B cell (primary cell): ENCODE data around the gene UBXN6. TPM values are rescaled to one million over a fixed set of nuclear protein-coding genes. Genes with fewer than 3 reads are reported as not detected.

ENCODE experiments used
- ATAC-seq: fragments of 200-7000 bp; cut with Tn5 transposase; one replicate; pipeline ENCODE4 v1.10.0; 2021; ENCODE audit warnings: low read depth, mild to moderate bottlenecking, moderate number of reproducible peaks, moderate library complexity
- CTCF ChIA-PET: fragments of 350-600 bp; sonication (Branson Sonifier 250); formaldehyde crosslinking; loops from one replicate; lab custom pipeline; 2021; ENCODE audit warnings: antibody characterized with exemption, inconsistent platforms; lab: Charles Lee
- POLR2A ChIA-PET: fragments of 350-600 bp; sonication (Branson Sonifier 250); formaldehyde crosslinking; loops from one replicate; lab custom pipeline; 2021; ENCODE audit warnings: antibody characterized with exemption; lab: Charles Lee
- DNase-seq: peaks from one replicate; pipeline ENCODE4 v3.0.0; 2013
- H2AFZ ChIP-seq: 2 replicates; pipeline ENCODE4 v1.6.1; 2012; ENCODE audit warnings: mild to moderate bottlenecking, low read depth, low read length; ENCODE audit not compliant: insufficient read depth, poor library complexity, severe bottlenecking
- H3K27ac ChIP-seq, 2 donors: 1 replicate in 1 of 2; 2 replicates in 1 of 2; pipeline ENCODE4 v1.5.1; 2012 to 2013; ENCODE audit warnings: low read length in 2 of 2, mild to moderate bottlenecking in 2 of 2, moderate library complexity in 1 of 2
- H3K27me3 ChIP-seq, 4 experiments: fragments of 200-600 bp in 1 of 4; sonication (generic) in 1 of 4; replicated peaks in 1 of 4; 1 replicate in 2 of 4; 2 replicates in 2 of 4; pipeline versions ENCODE4 v1.6.1 to v1.7.0; 2013 to 2016; ENCODE audit warnings: low read length in 3 of 4, mild to moderate bottlenecking in 2 of 4, mixed read lengths in 1 of 4, moderate library complexity in 1 of 4; ENCODE audit not compliant: insufficient read depth in 4 of 4, control insufficient read depth in 3 of 4; ENCODE audit errors: control extremely low read depth in 1 of 4
- H3K36me3 ChIP-seq, 2 experiments: replicated peaks in 1 of 2; 1 replicate in 1 of 2; 2 replicates in 1 of 2; pipeline versions ENCODE4 v1.6.1 to v1.7.1; 2013; ENCODE audit warnings: low read length in 1 of 2; ENCODE audit not compliant: insufficient read depth in 2 of 2, control insufficient read depth in 1 of 2; ENCODE audit errors: control extremely low read depth in 1 of 2, extremely low read depth in 1 of 2
- H3K4me1 ChIP-seq, 2 donors: fragments of 200-600 bp in 1 of 2; sonication (generic) in 1 of 2; 1 replicate in 1 of 2; 2 replicates in 1 of 2; pipeline versions ENCODE4 v1.5.1 to v1.6.1; 2013 to 2017; ENCODE audit warnings: low read length in 2 of 2; ENCODE audit not compliant: control insufficient read depth in 2 of 2, insufficient read depth in 2 of 2
- H3K4me2 ChIP-seq: replicated peaks from 2 replicates; pipeline ENCODE3; 2012; ENCODE audit warnings: mild to moderate bottlenecking, low read depth, low read length; ENCODE audit not compliant: poor library complexity, severe bottlenecking
- H3K4me3 ChIP-seq, 5 experiments: fragments of 200-600 bp in 1 of 5; sonication (generic) in 1 of 5; 1 replicate in 3 of 5; 2 replicates in 2 of 5; pipeline versions ENCODE4 v1.5.1 to v1.7.0; 2011 to 2016; ENCODE audit warnings: low read length in 4 of 5, mild to moderate bottlenecking in 4 of 5, low read depth in 2 of 5, control low read depth in 1 of 5, moderate library complexity in 1 of 5; ENCODE audit not compliant: insufficient read depth in 1 of 5; ENCODE audit errors: control extremely low read depth in 1 of 5, extremely low read depth in 1 of 5
- H3K79me2 ChIP-seq: fragments of 200-600 bp; sonication (generic); one replicate; pipeline ENCODE4 v1.6.0; 2016; ENCODE audit warnings: low read length; ENCODE audit not compliant: control insufficient read depth, insufficient read depth
- H3K9ac ChIP-seq: fragments of 200-600 bp; sonication (generic); 2 replicates; pipeline ENCODE4 v1.6.1; 2017; ENCODE audit warnings: mild to moderate bottlenecking, low read length, moderate library complexity
- H3K9me3 ChIP-seq, 3 donors: one replicate each; pipeline versions ENCODE4 v1.6.1 to v1.7.1; 2013; ENCODE audit warnings: low read length in 2 of 3; ENCODE audit not compliant: control insufficient read depth in 2 of 3, insufficient read depth in 1 of 3; ENCODE audit errors: control extremely low read depth in 1 of 3
- H4K20me1 ChIP-seq: 2 replicates; pipeline ENCODE4 v1.6.0; 2012; ENCODE audit warnings: mild to moderate bottlenecking, low read length; ENCODE audit not compliant: insufficient read depth, control insufficient read depth, poor library complexity, severe bottlenecking
- H3K27ac Mint-ChIP-seq: one replicate; pipeline ENCODE4 v1.8.0; 2021; ENCODE audit warnings: mixed read lengths
- H3K27me3 Mint-ChIP-seq: one replicate; pipeline ENCODE4 v1.8.0; 2021; ENCODE audit warnings: mixed read lengths
- H3K4me1 Mint-ChIP-seq: one replicate; pipeline ENCODE4 v1.8.0; 2021; ENCODE audit warnings: mixed read lengths
- H3K4me3 Mint-ChIP-seq: one replicate; pipeline ENCODE4 v1.8.0; 2021; ENCODE audit warnings: mixed read lengths
- H3K9me3 Mint-ChIP-seq: one replicate; pipeline ENCODE4 v1.8.0; 2022; ENCODE audit warnings: mixed read lengths; ENCODE audit not compliant: insufficient read depth
- EZH2 ChIP-seq: IDR thresholded peaks from 2 replicates; pipeline ENCODE4 v1.6.1; 2012; ENCODE audit warnings: borderline replicate concordance, low read depth, mild to moderate bottlenecking, moderate library complexity, low read length; ENCODE audit not compliant: insufficient read depth, poor library complexity, severe bottlenecking
- WGBS: methylation state at CpG from one replicate; pipeline ENCODE4 v1.1.5; 2013; ENCODE audit warnings: missing lambda C conversion rate; ENCODE audit not compliant: insufficient coverage; 5-methylcytosine and 5-hydroxymethylcytosine counted together
- intact Hi-C: fragments of 100-400 bp; cut with micrococcal nuclease; formaldehyde crosslinking; loops from one replicate; pipeline ENCODE4 v1.10.0; 2022
- polyA plus RNA-seq: library from polyadenylated mRNA; depleted of rRNA; stranded (reverse); fragments of >200 nt; gene quantifications from 2 replicates; pipeline ENCODE4 v1.2.3, GENCODE V29; 2012
- total RNA-seq, 2 donors: library from RNA; stranded (reverse); fragments of 120-200 nt in 1 of 2; gene quantifications; 1 replicate in 1 of 2; 2 replicates in 1 of 2; pipeline versions ENCODE4 v1.2.3 to v1.2.4, GENCODE V29; 2013 to 2022
- TF ChIP-seq, protein P1 (sequence below): fragments of 200-600 bp; IDR thresholded peaks from one replicate; pipeline ENCODE4 v1.8.0; 2022; ENCODE audit warnings: antibody characterized with exemption, mild to moderate bottlenecking

Gene UBXN6
- total and polyA plus RNA-seq, 2 donors (not counting 1 experiment from before 2014, with no cell fraction given), result 75.8 to 76.6 TPM

- no peak overlapping the region for H3K4me2 ChIP-seq
- TF ChIP-seq EZH2, result no peak
- TF ChIP-seq, protein P1, sequence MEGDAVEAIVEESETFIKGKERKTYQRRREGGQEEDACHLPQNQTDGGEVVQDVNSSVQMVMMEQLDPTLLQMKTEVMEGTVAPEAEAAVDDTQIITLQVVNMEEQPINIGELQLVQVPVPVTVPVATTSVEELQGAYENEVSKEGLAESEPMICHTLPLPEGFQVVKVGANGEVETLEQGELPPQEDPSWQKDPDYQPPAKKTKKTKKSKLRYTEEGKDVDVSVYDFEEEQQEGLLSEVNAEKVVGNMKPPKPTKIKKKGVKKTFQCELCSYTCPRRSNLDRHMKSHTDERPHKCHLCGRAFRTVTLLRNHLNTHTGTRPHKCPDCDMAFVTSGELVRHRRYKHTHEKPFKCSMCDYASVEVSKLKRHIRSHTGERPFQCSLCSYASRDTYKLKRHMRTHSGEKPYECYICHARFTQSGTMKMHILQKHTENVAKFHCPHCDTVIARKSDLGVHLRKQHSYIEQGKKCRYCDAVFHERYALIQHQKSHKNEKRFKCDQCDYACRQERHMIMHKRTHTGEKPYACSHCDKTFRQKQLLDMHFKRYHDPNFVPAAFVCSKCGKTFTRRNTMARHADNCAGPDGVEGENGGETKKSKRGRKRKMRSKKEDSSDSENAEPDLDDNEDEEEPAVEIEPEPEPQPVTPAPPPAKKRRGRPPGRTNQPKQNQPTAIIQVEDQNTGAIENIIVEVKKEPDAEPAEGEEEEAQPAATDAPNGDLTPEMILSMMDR, result no peak
- Mint-ChIP-seq H3K4me3 (no peak overlapping the region), H3K4me1 (peaks cover 24% of the 10 kb centered on the region), H3K9me3 (no peaks in the 10 kb centered on the region), H3K27ac (no peak overlapping the region), H3K27me3 (no peaks in the 10 kb centered on the region)
- intact Hi-C loops, result no loop called here
- no peak overlapping the region for H2AFZ ChIP-seq
- no peak overlapping the region for H3K4me3 ChIP-seq
- H3K9me3 ChIP-seq, result no peaks in the 10 kb centered on the region
- peaks cover 18% of the 10 kb centered on the region for H3K79me2 ChIP-seq
- ATAC-seq (no peak), DNase-seq (no peak)
- H4K20me1 ChIP-seq, result peaks cover 46% of the 10 kb centered on the region
- H3K36me3 ChIP-seq, result peaks cover 1 to 33% of the 10 kb centered on the region in 2 experiments
- H3K27me3 ChIP-seq, result no peaks in the 10 kb centered on the region
- ChIA-PET POLR2A (interaction anchor here (0.6 kb wide), 1 partner anchor 23 kb away, joined by 5 read pairs; no protein-coding TSS in a partner anchor), CTCF (interaction anchor here (0.5 kb wide), 1 partner anchor 11 kb away, joined by 3 read pairs; no protein-coding TSS in a partner anchor)
- 78% methylated on average over 34 of the region's 34 CpGs for WGBS
- H3K9ac ChIP-seq, result no peak overlapping the region
- no peak overlapping the region for H3K27ac ChIP-seq
- H3K4me1 ChIP-seq, result peaks cover 9 to 19% of the 10 kb centered on the region in 2 donors
Observed at GRCh38 chr19:4453232-4454179, 4.1 kb downstream of the UBXN6 start.
